ENCODE data around the gene KHNYN.

The KHNYN gene

GRCh38 chr14:24461336-24461735 lies 31.6 kb downstream of the KHNYN start:
- Histone ChIP-seq H3K79me2 (ENCODE audit: insufficient read depth, low read length) (no peaks in the 10 kb centered on the region), H2AFZ (ENCODE audit: low read length) (no peak overlapping the region), H3K4me2 (ENCODE audit: low read length) (no peak overlapping the region), H3K36me3 (ENCODE audit: insufficient read depth, low read length) (no peaks in the 10 kb centered on the region), H3F3A (ENCODE audit: insufficient read depth, low read length) (no peaks in the 10 kb centered on the region), H3K27me3 (ENCODE audit: insufficient read depth, low read length) (no peaks in the 10 kb centered on the region), H3K4me3 (ENCODE audit: low read depth, low read length, poor library complexity, severe bottlenecking) (no peak overlapping the region), H3K4me1 (ENCODE audit: insufficient read depth, low read length, severe bottlenecking) (peaks cover 30% of the 10 kb centered on the region), H4K20me1 (ENCODE audit: insufficient read depth, low read length) (no peaks in the 10 kb centered on the region), H3K27ac (ENCODE audit: low read depth, low read length, poor library complexity, severe bottlenecking) (no peak overlapping the region), H3K9me3 (ENCODE audit: low read length) (no peaks in the 10 kb centered on the region), H3K9ac (ENCODE audit: low read length) (no peak overlapping the region), H3K9me2 (ENCODE audit: low read depth, low read length) (no peaks in the 10 kb centered on the region)
- TF ChIP-seq EZH2 (IDR thresholded peaks at IDR 0.05; ENCODE audit: borderline replicate concordance, low read length), result no peak
- TF ChIP-seq CTCF (IDR thresholded peaks at IDR 0.05; ENCODE audit: low read length), result no peak

- Histone ChIP-seq H3F3A (ENCODE audit: insufficient read depth, low read length) (no peaks in the 10 kb centered on the region), H3K79me2 (ENCODE audit: insufficient read depth, low read length) (no peaks in the 10 kb centered on the region), H3K4me1 (ENCODE audit: insufficient read depth, low read length, severe bottlenecking) (peaks cover 30% of the 10 kb centered on the region), H3K27me3 (ENCODE audit: insufficient read depth, low read length) (no peaks in the 10 kb centered on the region), H3K4me2 (ENCODE audit: low read length) (peak overlapping the region; percentile 36), H3K9me3 (ENCODE audit: low read length) (no peaks in the 10 kb centered on the region), H3K9ac (ENCODE audit: low read length) (peak overlapping the region; percentile 16; the same call in 1 of the 2 replicates), H3K36me3 (ENCODE audit: insufficient read depth, low read length) (no peaks in the 10 kb centered on the region), H3K27ac (ENCODE audit: low read depth, low read length, poor library complexity, severe bottlenecking) (peak overlapping the region; percentile 92), H3K4me3 (ENCODE audit: low read depth, low read length, poor library complexity, severe bottlenecking) (no peak overlapping the region), H3K9me2 (ENCODE audit: low read depth, low read length) (no peaks in the 10 kb centered on the region), H4K20me1 (ENCODE audit: insufficient read depth, low read length) (no peaks in the 10 kb centered on the region), H2AFZ (ENCODE audit: low read length) (no peak overlapping the region)
- TF ChIP-seq CTCF (IDR thresholded peaks at IDR 0.05; ENCODE audit: low read length) (no peak), EZH2 (IDR thresholded peaks at IDR 0.05; ENCODE audit: borderline replicate concordance, low read length) (no peak)
Measured at GRCh38 chr14:24463017-24463883, 33.5 kb downstream of the KHNYN start.

- TF ChIP-seq CTCF (IDR thresholded peaks at IDR 0.05; ENCODE audit: low read length) (no peak), EZH2 (IDR thresholded peaks at IDR 0.05; ENCODE audit: borderline replicate concordance, low read length) (no peak)
- H3K79me2 ChIP-seq (ENCODE audit: insufficient read depth, low read length), result no peaks in the 10 kb centered on the region
- peaks cover 30% of the 10 kb centered on the region for H3K4me1 ChIP-seq (ENCODE audit: insufficient read depth, low read length, severe bottlenecking)
- H3F3A ChIP-seq (ENCODE audit: insufficient read depth, low read length), result no peaks in the 10 kb centered on the region
- no peaks in the 10 kb centered on the region for H3K9me3 ChIP-seq (ENCODE audit: low read length)
- H3K4me2 ChIP-seq (ENCODE audit: low read length), result peak overlapping the region; percentile 36
- H3K27me3 ChIP-seq (ENCODE audit: insufficient read depth, low read length), result no peaks in the 10 kb centered on the region
- H4K20me1 ChIP-seq (ENCODE audit: insufficient read depth, low read length), result no peaks in the 10 kb centered on the region
- no peak overlapping the region; the same call in 1 of the 2 replicates for H3K9ac ChIP-seq (ENCODE audit: low read length)
- H3K9me2 ChIP-seq (ENCODE audit: low read depth, low read length), result no peaks in the 10 kb centered on the region
- H2AFZ ChIP-seq (ENCODE audit: low read length), result no peak overlapping the region
- H3K4me3 ChIP-seq (ENCODE audit: low read depth, low read length, poor library complexity, severe bottlenecking), result no peak overlapping the region
- H3K36me3 ChIP-seq (ENCODE audit: insufficient read depth, low read length), result no peaks in the 10 kb centered on the region
- H3K27ac ChIP-seq (ENCODE audit: low read depth, low read length, poor library complexity, severe bottlenecking), result peak overlapping the region; percentile 92
Measured at GRCh38 chr14:24463884-24464785, 34.4 kb downstream of the KHNYN start.

Measured in OCI-LY1 (cell line).